ENCODE results near the gene CSTPP1. TPM values are rescaled to one million over a fixed set of nuclear protein-coding genes. Genes with fewer than 3 reads are reported as not detected.

The CSTPP1 gene
- total RNA-seq, 4 donors from 2014 or later, result 4.3 to 8.1 (median 6.4) TPM

DNA sequence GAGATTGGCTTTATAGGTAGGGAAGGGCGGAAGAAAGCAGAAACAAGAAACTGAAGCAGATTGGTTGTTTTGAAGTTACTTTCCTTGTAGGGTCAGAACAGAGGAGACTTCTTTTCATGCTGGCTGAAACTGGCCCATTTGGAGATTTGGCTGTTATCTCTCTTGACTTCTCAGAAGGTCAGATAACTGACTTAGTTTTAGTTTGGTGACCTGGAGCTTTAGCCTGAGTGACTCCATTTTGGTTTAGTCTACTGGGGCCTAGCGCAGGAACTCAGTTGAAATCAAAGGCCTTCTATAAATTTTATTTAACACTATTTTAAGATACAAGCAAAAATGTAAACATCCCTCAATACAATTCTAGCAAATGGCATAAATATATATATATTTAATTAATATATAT, 31.4 kb downstream of the CSTPP1 start:
- intact Hi-C loops (cut with DNase I; ENCODE audit: low total_unique reads), result no loop called here
- Histone ChIP-seq H3K9me3 (no peaks in the 10 kb centered on the region), H3K27me3 (no peaks in the 10 kb centered on the region), H3K4me3 (no peak overlapping the region), H3K27ac (no peak overlapping the region), H3K4me1 (no peaks in the 10 kb centered on the region), H3K36me3 (no peaks in the 10 kb centered on the region)
- in situ Hi-C loops (cut with MboI; ENCODE audit: low sequenced_read_pairs in 4 of 4), result no loop called here
- TF ChIP-seq, protein P1, sequence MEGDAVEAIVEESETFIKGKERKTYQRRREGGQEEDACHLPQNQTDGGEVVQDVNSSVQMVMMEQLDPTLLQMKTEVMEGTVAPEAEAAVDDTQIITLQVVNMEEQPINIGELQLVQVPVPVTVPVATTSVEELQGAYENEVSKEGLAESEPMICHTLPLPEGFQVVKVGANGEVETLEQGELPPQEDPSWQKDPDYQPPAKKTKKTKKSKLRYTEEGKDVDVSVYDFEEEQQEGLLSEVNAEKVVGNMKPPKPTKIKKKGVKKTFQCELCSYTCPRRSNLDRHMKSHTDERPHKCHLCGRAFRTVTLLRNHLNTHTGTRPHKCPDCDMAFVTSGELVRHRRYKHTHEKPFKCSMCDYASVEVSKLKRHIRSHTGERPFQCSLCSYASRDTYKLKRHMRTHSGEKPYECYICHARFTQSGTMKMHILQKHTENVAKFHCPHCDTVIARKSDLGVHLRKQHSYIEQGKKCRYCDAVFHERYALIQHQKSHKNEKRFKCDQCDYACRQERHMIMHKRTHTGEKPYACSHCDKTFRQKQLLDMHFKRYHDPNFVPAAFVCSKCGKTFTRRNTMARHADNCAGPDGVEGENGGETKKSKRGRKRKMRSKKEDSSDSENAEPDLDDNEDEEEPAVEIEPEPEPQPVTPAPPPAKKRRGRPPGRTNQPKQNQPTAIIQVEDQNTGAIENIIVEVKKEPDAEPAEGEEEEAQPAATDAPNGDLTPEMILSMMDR (IDR thresholded peaks at IDR 0.05 in 4 of 5, conservative IDR thresholded peaks at IDR 0.05 in 1 of 5), result no peak
- TF ChIP-seq POLR2A (IDR thresholded peaks at IDR 0.05), result no peak
- DNase-seq, result no peak
- no peak for ATAC-seq

DNA sequence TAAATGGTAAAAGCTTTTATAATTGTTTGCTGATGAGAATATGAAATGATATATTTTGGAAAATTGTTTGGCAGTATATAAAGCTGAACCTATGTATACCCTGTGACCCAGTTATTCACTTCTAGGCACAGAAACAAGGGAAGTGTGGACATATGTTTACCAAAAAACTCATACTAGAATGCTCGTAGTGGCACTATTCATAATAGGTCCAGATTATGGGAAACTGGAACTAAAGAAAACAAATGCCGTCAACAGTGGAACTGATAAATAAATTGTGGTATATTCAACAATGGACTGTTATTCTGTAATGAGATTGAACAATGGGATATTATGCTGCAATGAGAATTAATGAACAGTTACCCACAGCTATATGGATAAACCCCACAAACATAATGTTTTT, 32.8 kb downstream of the CSTPP1 start:
- Histone ChIP-seq H3K4me1 (no peaks in the 10 kb centered on the region), H3K27me3 (no peaks in the 10 kb centered on the region), H3K9me3 (no peaks in the 10 kb centered on the region), H3K27ac (no peak overlapping the region), H3K36me3 (no peaks in the 10 kb centered on the region), H3K4me3 (no peak overlapping the region)
- ATAC-seq (no peak), DNase-seq (no peak)
- TF ChIP-seq POLR2A (IDR thresholded peaks at IDR 0.05), result no peak
- TF ChIP-seq, protein P1 (IDR thresholded peaks at IDR 0.05 in 4 of 5, conservative IDR thresholded peaks at IDR 0.05 in 1 of 5), result no peak
- intact Hi-C loops (cut with DNase I; ENCODE audit: low total_unique reads) (no loop called here), in situ Hi-C loops (cut with MboI; ENCODE audit: low sequenced_read_pairs in 4 of 4) (no loop called here)

DNA sequence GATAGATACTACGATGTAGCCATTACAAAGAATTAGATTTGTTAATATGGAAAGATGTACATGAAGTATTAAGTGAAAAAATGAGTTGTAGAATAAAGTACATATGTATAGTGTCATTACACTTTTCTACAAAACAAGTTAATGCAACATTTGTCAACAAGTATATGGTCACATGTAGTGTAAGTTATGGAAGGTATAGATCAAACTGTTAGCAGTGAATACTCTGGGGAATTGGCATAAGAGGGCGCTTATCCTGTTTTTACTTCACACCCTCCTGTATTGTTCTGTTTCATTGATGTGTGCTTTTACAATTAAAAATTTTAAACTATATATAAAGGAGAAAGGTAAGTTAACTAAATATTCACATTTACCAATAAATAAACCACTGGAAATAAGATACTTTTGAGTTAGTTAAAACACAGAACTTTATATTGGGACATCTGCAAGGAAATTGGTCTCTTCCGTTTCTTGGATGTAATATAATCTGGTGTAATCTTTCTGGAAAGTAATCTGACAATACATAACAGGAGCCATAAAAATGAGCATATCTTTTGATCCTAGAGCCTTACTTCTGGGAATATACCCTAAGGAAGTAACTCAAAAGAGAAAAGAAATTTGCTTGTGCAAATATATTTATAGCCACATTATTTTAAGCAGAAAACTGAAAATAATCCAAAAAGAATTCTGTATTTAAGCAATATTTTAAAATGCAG, 34.5 kb downstream of the CSTPP1 start:
- Histone ChIP-seq H3K27me3 (no peaks in the 10 kb centered on the region), H3K36me3 (no peaks in the 10 kb centered on the region), H3K4me3 (no peak overlapping the region), H3K4me1 (no peaks in the 10 kb centered on the region), H3K27ac (no peak overlapping the region), H3K9me3 (no peaks in the 10 kb centered on the region)
- ATAC-seq (no peak), DNase-seq (no peak)
- intact Hi-C loops (cut with DNase I; ENCODE audit: low total_unique reads), result no loop called here
- TF ChIP-seq, protein P1 (IDR thresholded peaks at IDR 0.05 in 4 of 5, conservative IDR thresholded peaks at IDR 0.05 in 1 of 5), result no peak
- in situ Hi-C loops (cut with MboI; ENCODE audit: low sequenced_read_pairs in 4 of 4), result no loop called here

DNA sequence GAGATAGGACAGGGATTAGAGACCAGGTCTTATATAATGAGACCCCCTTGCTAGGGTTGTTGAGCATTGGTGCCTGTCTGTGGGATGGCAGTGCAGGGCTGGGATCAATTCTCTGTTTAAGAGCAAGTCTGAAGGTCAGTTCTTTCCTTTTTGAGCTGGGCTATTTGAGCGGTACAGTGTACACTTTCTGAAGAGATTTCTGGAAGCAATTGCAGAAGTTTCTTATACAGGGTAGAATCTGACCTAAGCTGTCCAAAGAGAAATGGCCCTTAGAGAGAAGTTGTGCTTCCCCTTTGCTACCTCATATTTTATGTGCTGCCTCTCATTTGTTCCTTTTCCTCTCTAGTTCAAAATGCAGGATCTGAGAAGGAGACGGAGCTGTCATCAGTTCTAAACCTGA, 35.8 kb downstream of the CSTPP1 start:
- no peak for DNase-seq
- Histone ChIP-seq H3K4me1 (no peaks in the 10 kb centered on the region), H3K4me3 (no peak overlapping the region), H3K27ac (no peak overlapping the region), H3K27me3 (no peaks in the 10 kb centered on the region), H3K36me3 (no peaks in the 10 kb centered on the region), H3K9me3 (no peaks in the 10 kb centered on the region)
- in situ Hi-C loops (cut with MboI; ENCODE audit: low sequenced_read_pairs in 4 of 4) (no loop called here), intact Hi-C loops (cut with DNase I; ENCODE audit: low total_unique reads) (no loop called here)
- TF ChIP-seq POLR2A (IDR thresholded peaks at IDR 0.05), result no peak
- TF ChIP-seq, protein P1 (IDR thresholded peaks at IDR 0.05 in 4 of 5, conservative IDR thresholded peaks at IDR 0.05 in 1 of 5), result no peak
- ATAC-seq, result no peak

DNA sequence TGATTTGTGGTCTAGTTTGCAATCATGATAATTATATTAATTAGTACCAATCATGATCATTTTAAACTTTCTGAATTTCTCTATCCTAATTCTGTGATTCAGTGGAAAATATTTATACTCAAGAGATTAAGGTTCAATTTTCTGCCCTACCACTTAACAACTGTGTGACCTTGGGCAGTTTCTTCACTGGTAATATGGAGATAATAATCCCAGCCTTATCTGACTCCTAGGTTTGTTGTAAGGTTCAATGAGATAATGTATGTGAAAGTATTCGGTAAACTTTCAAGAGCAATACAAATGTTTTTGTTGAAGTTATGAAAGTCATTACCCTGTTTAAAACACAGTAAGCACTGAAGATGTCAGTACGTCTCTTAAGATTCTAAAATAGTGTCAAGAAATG, 36.3 kb downstream of the CSTPP1 start:
- in situ Hi-C loops (cut with MboI; ENCODE audit: low sequenced_read_pairs in 4 of 4) (no loop called here), intact Hi-C loops (cut with DNase I; ENCODE audit: low total_unique reads) (no loop called here)
- H3K9me3 ChIP-seq, result no peaks in the 10 kb centered on the region
- DNase-seq, result no peak
- no peak overlapping the region for H3K27ac ChIP-seq
- TF ChIP-seq, protein P1 (IDR thresholded peaks at IDR 0.05 in 4 of 5, conservative IDR thresholded peaks at IDR 0.05 in 1 of 5), result no peak
- no peak for TF ChIP-seq POLR2A (IDR thresholded peaks at IDR 0.05)
- H3K27me3 ChIP-seq, result no peaks in the 10 kb centered on the region
- no peak for ATAC-seq
- no peaks in the 10 kb centered on the region for H3K36me3 ChIP-seq
- H3K4me3 ChIP-seq, result no peak overlapping the region
- H3K4me1 ChIP-seq, result no peaks in the 10 kb centered on the region

Measured in gastrocnemius medialis (tissue), 4 donors.